IPS-NIHi7 (cell line): ENCODE results near the gene HHLA2.

Source experiments
- DNase-seq: peaks from one replicate; pipeline ENCODE4 v3.0.0; 2012; ENCODE audit warnings: mixed read lengths; ENCODE audit errors: extremely low spot score

HHLA2 gene

GRCh38 chr3:108300103-108300849 is 3.9 kb downstream of the HHLA2 start:
- DNase-seq = no peak

- no peak for DNase-seq
Measured at GRCh38 chr3:108301695-108302404, 5.5 kb downstream of the HHLA2 start.

DNA sequence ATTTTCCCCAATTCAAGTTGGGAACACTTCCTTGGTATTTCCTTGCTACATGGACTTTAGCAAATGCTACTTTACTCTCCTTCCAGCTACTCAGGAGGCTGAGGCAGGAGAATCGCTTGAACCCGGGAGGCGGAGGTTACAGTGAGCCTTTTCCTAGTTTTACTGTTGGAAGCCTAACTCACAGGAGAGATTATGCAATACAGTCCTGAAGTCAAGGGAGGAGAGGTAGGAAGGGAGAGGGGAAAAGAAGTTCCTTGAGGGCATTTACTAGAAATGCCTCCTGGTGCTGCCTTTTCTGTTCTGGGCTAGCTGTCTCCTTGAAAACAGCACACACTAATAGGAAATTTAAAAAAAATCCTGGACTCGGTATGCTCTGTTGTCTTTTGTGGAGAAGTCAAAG is 6.2 kb downstream of the HHLA2 start:
- no peak for DNase-seq

GRCh38 chr3:108305484-108306172 is 9.3 kb downstream of the HHLA2 start:
- no peak for DNase-seq

DNA sequence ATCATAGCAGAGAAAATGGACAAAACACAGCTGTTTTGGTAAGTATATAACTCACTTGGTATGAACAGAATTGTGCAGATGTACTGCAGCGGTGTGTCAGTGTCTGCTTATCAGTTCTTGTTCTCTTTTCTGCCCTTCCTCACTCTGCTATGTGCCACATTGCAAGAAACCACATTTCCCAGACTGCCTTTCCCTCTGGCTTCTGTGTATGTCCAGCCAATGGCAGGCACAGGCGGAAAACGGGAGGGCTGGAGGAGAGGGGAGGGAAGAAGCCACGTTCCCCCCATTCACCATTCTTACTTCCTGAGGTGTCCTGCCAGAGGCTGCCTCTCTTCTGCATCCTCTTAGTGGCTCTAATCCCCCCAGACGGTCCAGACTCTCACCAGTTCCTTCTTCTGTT is 15.4 kb downstream of the HHLA2 start:
- DNase-seq = no peak

DNA sequence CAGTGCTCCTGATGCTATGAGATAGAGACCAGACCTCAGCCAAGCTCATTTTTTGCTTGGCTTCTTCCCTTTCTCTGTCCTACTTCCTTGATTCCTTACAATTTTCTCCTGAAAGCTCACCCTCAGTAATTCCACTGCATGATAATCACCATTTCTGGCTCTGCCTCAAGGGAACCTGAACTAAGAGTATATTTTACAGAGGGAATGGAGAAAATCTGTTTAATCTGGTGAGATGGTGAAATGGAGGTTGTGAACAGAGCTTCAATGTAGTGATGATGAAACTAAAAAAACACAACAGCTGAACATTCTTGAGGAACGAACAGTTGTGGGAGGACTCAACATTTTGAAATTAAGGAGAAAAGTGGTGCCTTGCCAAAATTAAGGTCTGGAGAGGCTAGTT is 16.3 kb downstream of the HHLA2 start:
- DNase-seq = no peak

GRCh38 chr3:108315767-108316301 is 19.5 kb downstream of the HHLA2 start:
- no peak for DNase-seq

- DNase-seq = no peak
Measured at GRCh38 chr3:108319428-108320082, 23.2 kb downstream of the HHLA2 start.

DNA sequence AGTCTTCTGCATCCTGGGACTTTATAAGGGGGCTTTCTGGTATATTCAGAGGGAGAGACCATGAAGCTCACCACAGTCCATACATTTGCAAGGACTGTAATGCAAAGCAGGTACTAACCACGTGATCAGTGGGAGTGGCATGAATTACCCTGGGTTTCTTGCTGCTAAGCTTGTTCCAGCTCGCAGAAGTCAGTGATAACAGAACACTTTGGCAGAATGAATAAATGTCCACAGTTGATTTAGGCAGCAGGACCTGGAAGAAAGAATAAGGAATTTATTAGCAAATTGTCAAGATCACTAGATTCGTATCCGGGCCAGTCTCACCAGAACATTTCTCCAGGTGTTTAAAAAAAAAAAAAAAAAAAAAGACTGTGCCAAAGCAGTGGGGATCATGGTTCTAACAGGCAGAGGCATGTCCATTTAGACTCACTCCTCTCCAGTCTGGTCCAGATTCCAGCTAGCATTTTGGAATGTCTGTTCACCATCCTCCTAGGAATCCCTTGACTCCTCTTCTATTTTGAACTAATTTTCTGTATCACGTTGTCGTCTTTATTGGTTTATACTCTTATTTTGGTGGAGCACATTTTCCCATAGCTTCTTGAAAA is 24.5 kb downstream of the HHLA2 start:
- DNase-seq = peak; percentile 52

DNA sequence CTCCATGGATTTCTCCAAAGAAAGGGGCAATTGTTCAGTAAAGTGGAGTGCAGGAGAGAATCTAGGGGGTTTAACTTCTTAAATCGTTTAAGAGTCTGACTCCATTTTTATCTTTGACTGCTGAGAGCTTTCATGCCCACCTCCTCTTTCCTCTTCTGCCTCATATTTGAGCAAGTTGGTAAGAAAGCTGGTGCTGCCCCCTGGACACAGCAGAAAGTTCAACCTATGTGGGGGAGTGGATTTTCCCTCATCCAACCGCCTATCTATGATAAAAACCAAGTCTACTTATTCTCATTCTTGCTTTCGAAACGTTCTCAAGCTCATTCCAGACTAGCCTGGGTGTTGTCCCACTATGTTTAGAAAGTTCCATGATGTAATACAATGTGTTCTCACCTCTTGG is 26.0 kb downstream of the HHLA2 start:
- DNase-seq = no peak

DNA sequence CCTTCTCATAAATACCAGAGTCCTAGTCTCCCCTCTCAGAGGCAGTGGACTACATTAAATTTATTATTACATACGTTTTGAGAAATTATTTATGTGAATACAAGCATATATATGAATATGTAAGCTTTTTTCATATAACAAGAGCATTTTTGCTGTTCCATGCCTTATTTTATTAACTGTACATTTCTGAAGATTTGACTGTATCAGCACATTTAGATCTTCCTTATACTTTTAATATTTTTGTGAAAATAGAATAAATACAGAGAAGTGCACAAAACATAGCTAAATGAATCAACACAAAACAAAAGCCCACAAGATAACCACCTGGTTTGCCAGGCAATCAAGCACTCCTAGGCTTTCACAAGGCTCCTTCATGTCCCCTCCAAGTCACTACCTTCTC is 27.8 kb downstream of the HHLA2 start:
- no peak for DNase-seq

GRCh38 chr3:108327168-108327567 is 30.8 kb downstream of the HHLA2 start:
- no peak for DNase-seq

DNA sequence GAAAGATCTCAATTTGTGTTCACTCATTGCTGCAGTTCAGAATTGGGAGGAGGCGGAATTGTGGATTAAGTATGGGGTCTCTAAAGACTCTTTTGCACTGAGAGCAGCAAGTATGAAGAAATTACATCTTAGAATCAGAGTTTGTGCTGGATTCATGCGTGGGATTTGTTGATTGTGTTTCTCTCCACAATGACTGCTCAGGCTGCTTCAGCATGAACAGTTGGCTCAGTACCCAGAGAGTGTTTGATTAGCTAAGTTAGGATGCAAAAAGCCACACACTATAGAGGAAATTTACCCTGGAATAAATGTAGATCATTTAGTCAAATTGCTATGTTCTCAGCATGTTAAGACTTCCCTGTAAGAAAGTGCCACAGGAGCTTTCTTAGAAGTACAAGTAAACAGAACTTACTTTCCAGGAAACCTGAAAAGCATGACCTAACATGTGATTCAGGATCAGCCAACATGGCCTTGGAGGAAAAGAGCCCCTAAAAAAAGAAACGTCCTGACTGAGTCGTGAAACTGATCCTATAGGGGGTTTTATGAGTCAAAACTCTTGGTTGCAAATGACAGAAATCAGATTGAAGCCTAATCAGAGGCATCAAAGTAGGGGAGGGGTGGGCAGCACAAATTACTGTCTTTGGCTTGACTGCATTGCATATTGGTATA is 32.6 kb downstream of the HHLA2 start:
- DNase-seq = no peak

DNA sequence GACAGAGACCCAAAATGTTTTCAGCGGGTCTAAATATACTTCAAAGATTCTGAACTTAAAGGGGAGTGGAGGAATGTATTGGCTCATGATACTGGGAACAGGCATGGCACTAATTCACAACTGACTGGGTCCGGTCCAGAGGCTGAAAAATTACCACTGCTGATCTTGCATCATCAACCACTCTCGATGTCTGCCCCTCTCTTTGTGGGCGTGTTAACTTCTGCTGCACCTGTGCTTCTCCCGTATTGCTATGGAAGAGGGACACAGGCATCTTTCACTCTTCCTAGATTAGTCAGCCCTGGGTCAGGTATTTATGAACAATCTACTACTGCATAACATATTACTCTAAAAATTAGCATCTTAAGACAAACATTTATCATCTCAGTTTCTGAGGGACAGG is 33.2 kb downstream of the HHLA2 start:
- DNase-seq = no peak

DNA sequence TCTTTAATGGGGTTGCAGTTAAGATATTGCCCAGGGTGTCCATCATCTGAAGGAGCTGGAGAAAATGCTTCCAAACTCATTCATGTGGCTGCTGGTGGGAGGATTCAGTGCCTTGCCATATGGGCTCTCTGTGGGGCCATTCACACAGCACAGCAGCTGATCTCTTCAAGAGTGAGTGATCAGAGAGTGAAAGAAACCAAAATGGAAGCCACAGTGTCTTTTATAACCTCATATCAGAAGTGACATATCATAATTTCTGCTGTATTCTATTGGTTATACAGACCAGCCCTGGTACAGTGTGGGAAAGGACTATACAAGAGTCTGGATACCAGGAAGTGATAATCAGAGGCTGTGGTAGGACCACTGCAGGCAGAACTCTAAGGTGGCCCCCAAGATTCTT is 33.6 kb downstream of the HHLA2 start:
- no peak for DNase-seq

GRCh38 chr3:108331792-108332191 is 35.4 kb downstream of the HHLA2 start:
- DNase-seq = no peak

GRCh38 chr3:108333961-108334360 is 37.6 kb downstream of the HHLA2 start:
- no peak for DNase-seq

DNA sequence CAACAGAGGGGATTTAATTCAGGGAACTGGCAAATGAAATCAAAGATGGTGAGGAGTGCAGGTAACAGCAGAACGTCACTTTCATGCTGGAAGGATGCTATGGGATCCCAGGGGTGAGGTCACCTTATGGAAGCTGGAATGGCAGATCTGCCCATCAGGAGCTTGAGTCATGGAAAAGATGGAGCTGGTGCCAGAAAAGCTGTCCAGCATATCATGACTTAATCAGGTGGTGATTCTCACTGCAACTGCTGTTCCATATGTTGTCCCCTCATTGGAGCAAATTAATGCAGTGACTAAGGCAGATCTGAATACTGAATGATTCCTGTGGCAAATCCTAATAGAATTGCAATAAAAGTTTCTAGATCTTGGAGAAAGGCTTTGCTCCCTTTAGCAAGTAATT is 38.4 kb downstream of the HHLA2 start:
- no peak for DNase-seq

GRCh38 chr3:108338901-108339545 is 42.7 kb downstream of the HHLA2 start:
- no peak for DNase-seq

DNA sequence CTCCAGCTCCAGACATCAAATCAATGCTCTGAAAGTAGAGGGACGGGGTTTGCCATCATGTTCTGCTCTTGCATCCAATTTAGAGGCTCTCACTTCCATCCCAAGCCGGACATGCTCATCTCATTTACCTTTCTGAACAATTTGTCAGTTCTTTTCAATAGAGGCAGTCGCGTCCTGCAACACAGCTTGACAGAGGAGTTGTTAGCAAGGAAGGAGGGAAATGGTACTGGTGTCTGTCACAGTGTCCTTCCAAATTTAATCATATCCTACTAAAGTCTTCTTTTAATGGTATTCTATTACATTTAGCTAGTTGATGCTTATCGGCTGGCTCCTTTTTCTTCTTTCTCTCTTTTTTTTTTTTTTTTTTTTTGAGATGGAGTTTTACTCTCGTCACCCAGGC is 45.6 kb downstream of the HHLA2 start:
- DNase-seq = no peak
